Calu3 (cell line): ENCODE data around the gene SELE. TPM values are rescaled to one million over a fixed set of nuclear protein-coding genes. Genes with fewer than 3 reads are reported as not detected.
A peak's percentile ranks its signal among the peaks of the same experiment; 100 is the strongest.

Source experiments
- BruUV-seq: library from RNA; stranded (reverse); fragments of 400-500 nt; replicated peaks from 2 replicates; lab custom pipeline; 2021; lab: Mats Ljungman, UMichigan
- CTCF ChIA-PET: fragments of 300-600 bp; sonication (Branson Sonifier 250); formaldehyde crosslinking; loops from one replicate; lab custom pipeline; 2022; ENCODE audit warnings: antibody characterized with exemption; lab: Charles Lee
- DNase-seq: peaks from one replicate; pipeline ENCODE4 v3.0.0; 2022
- H3K27ac Mint-ChIP-seq: one replicate; pipeline ENCODE4 v1.8.0; 2022; ENCODE audit warnings: mixed read lengths; ENCODE audit not compliant: unreplicated experiment
- H3K27me3 Mint-ChIP-seq: one replicate; pipeline ENCODE4 v1.8.0; 2022; ENCODE audit warnings: mixed read lengths; ENCODE audit not compliant: unreplicated experiment
- H3K36me3 Mint-ChIP-seq: one replicate; pipeline ENCODE4 v1.8.0; 2022; ENCODE audit warnings: mild to moderate bottlenecking, moderate library complexity, mixed read lengths; ENCODE audit not compliant: insufficient read depth, unreplicated experiment
- H3K4me1 Mint-ChIP-seq: one replicate; pipeline ENCODE4 v1.8.0; 2022; ENCODE audit warnings: mild to moderate bottlenecking, low read depth, mixed read lengths; ENCODE audit not compliant: unreplicated experiment
- H3K4me3 Mint-ChIP-seq: one replicate; pipeline ENCODE4 v1.8.0; 2022; ENCODE audit warnings: mild to moderate bottlenecking, low read depth, moderate library complexity, mixed read lengths; ENCODE audit not compliant: unreplicated experiment
- H3K9me3 Mint-ChIP-seq: one replicate; pipeline ENCODE4 v1.8.0; 2022; ENCODE audit warnings: low read depth, mixed read lengths; ENCODE audit not compliant: unreplicated experiment
- intact Hi-C: fragments of 100-400 bp; cut with micrococcal nuclease; formaldehyde crosslinking; loops from one replicate; pipeline ENCODE4 v1.10.0; 2022; ENCODE audit not compliant: unreplicated experiment
- total RNA-seq: library from RNA; stranded (reverse); gene quantifications from 2 replicates; pipeline ENCODE4 v1.2.3, GENCODE V29; 2022
- TF ChIP-seq, protein P1 (sequence below): fragments of 200-600 bp; IDR thresholded peaks from one replicate; pipeline ENCODE4 v1.8.0; 2022; ENCODE audit warnings: antibody characterized with exemption; ENCODE audit not compliant: unreplicated experiment

Gene SELE
- total RNA-seq, 1 experiment from 2014 or later = not detected

GRCh38 chr1:169682071-169682470 lies 51.8 kb downstream of the SELE start:
- TF ChIP-seq, protein P1, sequence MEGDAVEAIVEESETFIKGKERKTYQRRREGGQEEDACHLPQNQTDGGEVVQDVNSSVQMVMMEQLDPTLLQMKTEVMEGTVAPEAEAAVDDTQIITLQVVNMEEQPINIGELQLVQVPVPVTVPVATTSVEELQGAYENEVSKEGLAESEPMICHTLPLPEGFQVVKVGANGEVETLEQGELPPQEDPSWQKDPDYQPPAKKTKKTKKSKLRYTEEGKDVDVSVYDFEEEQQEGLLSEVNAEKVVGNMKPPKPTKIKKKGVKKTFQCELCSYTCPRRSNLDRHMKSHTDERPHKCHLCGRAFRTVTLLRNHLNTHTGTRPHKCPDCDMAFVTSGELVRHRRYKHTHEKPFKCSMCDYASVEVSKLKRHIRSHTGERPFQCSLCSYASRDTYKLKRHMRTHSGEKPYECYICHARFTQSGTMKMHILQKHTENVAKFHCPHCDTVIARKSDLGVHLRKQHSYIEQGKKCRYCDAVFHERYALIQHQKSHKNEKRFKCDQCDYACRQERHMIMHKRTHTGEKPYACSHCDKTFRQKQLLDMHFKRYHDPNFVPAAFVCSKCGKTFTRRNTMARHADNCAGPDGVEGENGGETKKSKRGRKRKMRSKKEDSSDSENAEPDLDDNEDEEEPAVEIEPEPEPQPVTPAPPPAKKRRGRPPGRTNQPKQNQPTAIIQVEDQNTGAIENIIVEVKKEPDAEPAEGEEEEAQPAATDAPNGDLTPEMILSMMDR = no peak
- Mint-ChIP-seq H3K9me3 (no peaks in the 10 kb centered on the region), H3K36me3 (peaks cover under 1% of the 10 kb centered on the region), H3K4me1 (peaks cover 22% of the 10 kb centered on the region), H3K4me3 (no peak overlapping the region), H3K27me3 (no peaks in the 10 kb centered on the region), H3K27ac (no peak overlapping the region)
- CTCF ChIA-PET = interaction anchor here (0.6 to 1.1 kb wide), 6 partner anchors 8 to 1271 kb away, joined by 3 read pairs; no protein-coding TSS in a partner anchor
- intact Hi-C loops = no loop called here
- DNase-seq = no peak
- BruUV-seq = no TSS peak

DNA sequence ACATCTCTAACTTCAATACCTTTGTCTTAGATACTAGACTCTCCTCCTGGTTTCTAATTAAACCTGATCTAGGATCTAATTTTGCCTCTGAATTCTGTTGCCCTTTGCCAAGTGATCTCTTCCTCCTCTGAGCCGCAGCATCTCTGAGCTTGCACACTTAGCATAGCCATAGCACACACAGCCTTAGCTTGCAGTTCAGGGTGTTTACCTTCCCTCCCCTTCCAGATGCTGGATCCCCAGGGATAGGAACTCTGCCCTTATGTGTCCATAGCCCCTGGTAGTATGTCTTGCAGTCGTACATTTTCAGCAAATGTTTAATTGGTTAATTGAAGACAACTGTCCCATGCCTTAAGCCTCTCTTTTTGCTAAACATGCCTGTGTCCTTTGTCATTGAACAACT lies 52.7 kb downstream of the SELE start:
- CTCF ChIA-PET = interaction anchor here (0.7 to 1.1 kb wide), 5 partner anchors 9 to 55 kb away, joined by 3 read pairs; no protein-coding TSS in a partner anchor
- Mint-ChIP-seq H3K27ac (peak overlapping the region; percentile 8), H3K9me3 (no peaks in the 10 kb centered on the region), H3K27me3 (no peaks in the 10 kb centered on the region), H3K4me3 (no peak overlapping the region), H3K36me3 (peaks cover 9% of the 10 kb centered on the region), H3K4me1 (peaks cover 32% of the 10 kb centered on the region)
- intact Hi-C loops = loop anchor here (1.0 kb wide), 1 partner anchor 13 kb away; no protein-coding TSS in a partner anchor
- TF ChIP-seq, protein P1 = no peak
- no TSS peak for BruUV-seq
- DNase-seq = no peak

GRCh38 chr1:169680377-169681019 lies 53.4 kb downstream of the SELE start:
- CTCF ChIA-PET = interaction anchor here (0.7 kb wide), 1 partner anchor 10 kb away, joined by 3 read pairs; no protein-coding TSS in a partner anchor
- intact Hi-C loops = loop anchor here (1.0 kb wide), 1 partner anchor 14 kb away; no protein-coding TSS in a partner anchor
- H3K27ac Mint-ChIP-seq = peak overlapping the region; percentile 8

GRCh38 chr1:169679692-169680091 lies 54.2 kb downstream of the SELE start:
- DNase-seq = no peak
- TF ChIP-seq, protein P1 = no peak
- intact Hi-C loops = no loop called here
- Mint-ChIP-seq H3K4me3 (no peak overlapping the region), H3K4me1 (peaks cover 46% of the 10 kb centered on the region), H3K27ac (no peak overlapping the region), H3K27me3 (no peaks in the 10 kb centered on the region), H3K9me3 (no peaks in the 10 kb centered on the region), H3K36me3 (peaks cover 16% of the 10 kb centered on the region)
- BruUV-seq = no TSS peak
- CTCF ChIA-PET = no interaction called here

More at GRCh38 chr1:169680377-169681019, 53.4 kb downstream of the SELE start:
- TF ChIP-seq, protein P1 = no peak
- H3K9me3 Mint-ChIP-seq = no peaks in the 10 kb centered on the region
- peaks cover 16% of the 10 kb centered on the region for H3K36me3 Mint-ChIP-seq
- H3K27me3 Mint-ChIP-seq = no peaks in the 10 kb centered on the region
- peaks cover 38% of the 10 kb centered on the region for H3K4me1 Mint-ChIP-seq
- no TSS peak for BruUV-seq
- H3K4me3 Mint-ChIP-seq = no peak overlapping the region
- no peak for DNase-seq
